ENCODE data around the gene PAK1.

Gene PAK1

GRCh38 chr11:77418971-77419597 is 54.8 kb downstream of the PAK1 start:
- no peaks in the 10 kb centered on the region for H3K27me3 ChIP-seq
- no peaks in the 10 kb centered on the region for H3K36me3 ChIP-seq
- H3K4me3 ChIP-seq (ENCODE audit: low read depth, low read length) = no peak overlapping the region
- no peaks in the 10 kb centered on the region for H3K9me3 ChIP-seq
- TF ChIP-seq CTCF (IDR thresholded peaks at IDR 0.05; ENCODE audit: low read depth, low read length) = no peak
- DNase-seq = no peak
- no peaks in the 10 kb centered on the region; the same call in none of the 2 replicates for H3K4me1 ChIP-seq

GRCh38 chr11:77418155-77418970 is 55.5 kb downstream of the PAK1 start:
- TF ChIP-seq CTCF (IDR thresholded peaks at IDR 0.05; ENCODE audit: low read depth, low read length) = no peak
- DNase-seq = no peak
- no peaks in the 10 kb centered on the region for H3K9me3 ChIP-seq

GRCh38 chr11:77416357-77416756 is 57.5 kb downstream of the PAK1 start:
- Histone ChIP-seq H3K27me3 (no peaks in the 10 kb centered on the region), H3K9me3 (no peaks in the 10 kb centered on the region), H3K4me1 (no peaks in the 10 kb centered on the region; the same call in none of the 2 replicates), H3K4me3 (ENCODE audit: low read depth, low read length) (no peak overlapping the region), H3K36me3 (no peaks in the 10 kb centered on the region)
- TF ChIP-seq CTCF (IDR thresholded peaks at IDR 0.05; ENCODE audit: low read depth, low read length) = no peak
- no peak for DNase-seq

More at GRCh38 chr11:77418155-77418970, 55.5 kb downstream of the PAK1 start:
- no peaks in the 10 kb centered on the region; the same call in none of the 2 replicates for H3K4me1 ChIP-seq
- no peaks in the 10 kb centered on the region for H3K27me3 ChIP-seq
- H3K4me3 ChIP-seq (ENCODE audit: low read depth, low read length) = no peak overlapping the region
- H3K36me3 ChIP-seq = no peaks in the 10 kb centered on the region

- Histone ChIP-seq H3K36me3 (no peaks in the 10 kb centered on the region), H3K4me3 (ENCODE audit: low read depth, low read length) (no peak overlapping the region), H3K4me1 (no peaks in the 10 kb centered on the region; the same call in none of the 2 replicates), H3K9me3 (no peaks in the 10 kb centered on the region), H3K27me3 (no peaks in the 10 kb centered on the region)
- no peak for DNase-seq
- no peak for TF ChIP-seq CTCF (IDR thresholded peaks at IDR 0.05; ENCODE audit: low read depth, low read length)
Observed at GRCh38 chr11:77413850-77414460, 59.9 kb downstream of the PAK1 start.

- H3K9me3 ChIP-seq = no peaks in the 10 kb centered on the region
- DNase-seq = no peak
- H3K4me1 ChIP-seq = peaks cover 6% of the 10 kb centered on the region
- no peaks in the 10 kb centered on the region for H3K27me3 ChIP-seq
- H3K36me3 ChIP-seq = no peaks in the 10 kb centered on the region
- no peak overlapping the region for H3K4me3 ChIP-seq (ENCODE audit: low read depth, low read length)
- TF ChIP-seq CTCF (IDR thresholded peaks at IDR 0.05; ENCODE audit: low read depth, low read length) = no peak
Observed at GRCh38 chr11:77412814-77413213, 61.1 kb downstream of the PAK1 start.

All from BE2C (cell line).